ENCODE results near the gene SEC14L2.

DNA sequence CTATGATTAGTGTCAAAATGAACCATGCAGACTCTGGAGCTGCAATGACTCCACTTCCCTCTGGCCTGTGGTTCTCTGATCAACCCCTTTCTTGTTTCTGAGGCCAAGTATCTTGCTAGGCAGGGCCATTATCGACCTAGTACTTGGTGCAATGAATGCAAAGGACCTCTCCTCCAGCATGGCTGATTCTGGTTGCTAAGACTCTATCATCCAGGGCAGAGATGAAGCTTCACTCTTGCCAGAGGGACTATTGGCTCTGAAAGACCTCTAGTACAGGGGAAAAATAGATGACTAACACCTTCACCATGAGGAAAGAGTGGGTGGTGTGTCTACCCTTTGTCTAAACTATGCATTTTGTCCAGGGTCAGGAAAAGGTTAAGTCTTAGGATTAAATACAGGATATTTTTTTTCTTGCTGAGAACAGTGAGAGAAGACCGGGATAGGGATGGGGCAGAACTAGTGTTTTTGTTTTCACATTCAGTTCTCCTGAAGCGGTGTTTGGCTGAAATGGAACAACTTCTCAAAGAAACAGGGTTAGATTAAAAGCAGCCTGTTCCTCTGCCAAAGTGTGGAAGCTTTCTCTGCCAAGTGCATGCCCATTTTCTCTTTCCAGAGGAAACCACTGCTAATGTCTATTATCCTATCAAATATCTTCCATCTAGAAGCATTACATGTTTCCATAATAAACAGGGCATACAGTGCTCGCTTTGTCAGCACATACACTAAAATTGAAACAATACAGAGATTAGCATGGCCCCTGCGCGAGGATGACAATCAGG, 23.7 kb downstream of the SEC14L2 start:
- TF ChIP-seq, protein P1, sequence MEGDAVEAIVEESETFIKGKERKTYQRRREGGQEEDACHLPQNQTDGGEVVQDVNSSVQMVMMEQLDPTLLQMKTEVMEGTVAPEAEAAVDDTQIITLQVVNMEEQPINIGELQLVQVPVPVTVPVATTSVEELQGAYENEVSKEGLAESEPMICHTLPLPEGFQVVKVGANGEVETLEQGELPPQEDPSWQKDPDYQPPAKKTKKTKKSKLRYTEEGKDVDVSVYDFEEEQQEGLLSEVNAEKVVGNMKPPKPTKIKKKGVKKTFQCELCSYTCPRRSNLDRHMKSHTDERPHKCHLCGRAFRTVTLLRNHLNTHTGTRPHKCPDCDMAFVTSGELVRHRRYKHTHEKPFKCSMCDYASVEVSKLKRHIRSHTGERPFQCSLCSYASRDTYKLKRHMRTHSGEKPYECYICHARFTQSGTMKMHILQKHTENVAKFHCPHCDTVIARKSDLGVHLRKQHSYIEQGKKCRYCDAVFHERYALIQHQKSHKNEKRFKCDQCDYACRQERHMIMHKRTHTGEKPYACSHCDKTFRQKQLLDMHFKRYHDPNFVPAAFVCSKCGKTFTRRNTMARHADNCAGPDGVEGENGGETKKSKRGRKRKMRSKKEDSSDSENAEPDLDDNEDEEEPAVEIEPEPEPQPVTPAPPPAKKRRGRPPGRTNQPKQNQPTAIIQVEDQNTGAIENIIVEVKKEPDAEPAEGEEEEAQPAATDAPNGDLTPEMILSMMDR (IDR thresholded peaks at IDR 0.05), result no peak
- no peak for TF ChIP-seq POLR2A (IDR thresholded peaks at IDR 0.05)

Data from lower leg skin (tissue), 3 donors.